GM12874 (cell line): ENCODE data around the gene DPRX.

Experiments
- TF ChIP-seq, protein P1 (sequence below): IDR thresholded peaks from 2 replicates; pipeline ENCODE4 v1.5.1; 2011; ENCODE audit warnings: low read depth, mild to moderate bottlenecking, control low read depth, low read length, moderate library complexity; ENCODE audit not compliant: insufficient read depth

DPRX gene

GRCh38 chr19:53626486-53626885 is 5.3 kb upstream of the DPRX start:
- TF ChIP-seq, protein P1, sequence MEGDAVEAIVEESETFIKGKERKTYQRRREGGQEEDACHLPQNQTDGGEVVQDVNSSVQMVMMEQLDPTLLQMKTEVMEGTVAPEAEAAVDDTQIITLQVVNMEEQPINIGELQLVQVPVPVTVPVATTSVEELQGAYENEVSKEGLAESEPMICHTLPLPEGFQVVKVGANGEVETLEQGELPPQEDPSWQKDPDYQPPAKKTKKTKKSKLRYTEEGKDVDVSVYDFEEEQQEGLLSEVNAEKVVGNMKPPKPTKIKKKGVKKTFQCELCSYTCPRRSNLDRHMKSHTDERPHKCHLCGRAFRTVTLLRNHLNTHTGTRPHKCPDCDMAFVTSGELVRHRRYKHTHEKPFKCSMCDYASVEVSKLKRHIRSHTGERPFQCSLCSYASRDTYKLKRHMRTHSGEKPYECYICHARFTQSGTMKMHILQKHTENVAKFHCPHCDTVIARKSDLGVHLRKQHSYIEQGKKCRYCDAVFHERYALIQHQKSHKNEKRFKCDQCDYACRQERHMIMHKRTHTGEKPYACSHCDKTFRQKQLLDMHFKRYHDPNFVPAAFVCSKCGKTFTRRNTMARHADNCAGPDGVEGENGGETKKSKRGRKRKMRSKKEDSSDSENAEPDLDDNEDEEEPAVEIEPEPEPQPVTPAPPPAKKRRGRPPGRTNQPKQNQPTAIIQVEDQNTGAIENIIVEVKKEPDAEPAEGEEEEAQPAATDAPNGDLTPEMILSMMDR = no peak

GRCh38 chr19:53626976-53627375 is 4.8 kb upstream of the DPRX start:
- TF ChIP-seq, protein P1 = no peak

DNA sequence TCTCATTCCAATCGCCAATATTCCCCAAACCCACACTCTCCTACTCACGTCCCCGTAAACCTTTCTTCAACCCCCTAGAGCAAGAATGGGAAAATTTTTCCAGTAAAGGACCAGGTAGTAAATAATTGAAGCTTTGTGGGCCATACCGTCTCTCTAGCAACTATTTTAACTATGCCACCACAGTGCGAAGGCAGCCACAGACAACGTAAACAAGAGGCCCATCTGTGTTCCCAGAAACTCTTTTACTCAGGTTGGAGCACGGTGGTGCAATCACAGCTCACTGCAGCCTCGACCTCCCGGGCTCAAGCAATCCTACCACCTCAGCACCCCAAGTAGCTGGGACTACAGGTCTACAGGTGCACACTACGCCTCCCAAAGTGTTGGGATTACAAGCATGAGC is 3.0 kb downstream of the DPRX start:
- TF ChIP-seq, protein P1 = no peak

DNA sequence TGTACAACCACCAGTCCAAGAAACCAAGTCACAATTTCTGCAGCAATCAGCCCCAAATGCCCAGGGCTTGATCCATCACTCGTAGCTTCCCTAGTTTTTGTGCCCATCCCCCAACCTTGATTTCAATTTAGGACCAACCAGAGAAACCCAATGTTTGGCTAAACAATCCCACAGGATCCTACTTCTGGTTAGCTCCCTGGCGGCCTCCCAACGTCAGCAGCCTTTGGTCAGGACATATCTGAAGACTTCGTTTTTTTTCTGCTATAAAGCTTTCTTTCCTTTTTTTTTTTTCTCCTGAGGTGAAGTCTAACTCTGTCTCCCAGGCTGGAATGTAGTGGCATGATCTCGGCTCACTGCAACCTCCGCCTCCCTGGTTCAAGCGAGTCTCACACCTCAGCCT is 7.7 kb downstream of the DPRX start:
- TF ChIP-seq, protein P1 = no peak

DNA sequence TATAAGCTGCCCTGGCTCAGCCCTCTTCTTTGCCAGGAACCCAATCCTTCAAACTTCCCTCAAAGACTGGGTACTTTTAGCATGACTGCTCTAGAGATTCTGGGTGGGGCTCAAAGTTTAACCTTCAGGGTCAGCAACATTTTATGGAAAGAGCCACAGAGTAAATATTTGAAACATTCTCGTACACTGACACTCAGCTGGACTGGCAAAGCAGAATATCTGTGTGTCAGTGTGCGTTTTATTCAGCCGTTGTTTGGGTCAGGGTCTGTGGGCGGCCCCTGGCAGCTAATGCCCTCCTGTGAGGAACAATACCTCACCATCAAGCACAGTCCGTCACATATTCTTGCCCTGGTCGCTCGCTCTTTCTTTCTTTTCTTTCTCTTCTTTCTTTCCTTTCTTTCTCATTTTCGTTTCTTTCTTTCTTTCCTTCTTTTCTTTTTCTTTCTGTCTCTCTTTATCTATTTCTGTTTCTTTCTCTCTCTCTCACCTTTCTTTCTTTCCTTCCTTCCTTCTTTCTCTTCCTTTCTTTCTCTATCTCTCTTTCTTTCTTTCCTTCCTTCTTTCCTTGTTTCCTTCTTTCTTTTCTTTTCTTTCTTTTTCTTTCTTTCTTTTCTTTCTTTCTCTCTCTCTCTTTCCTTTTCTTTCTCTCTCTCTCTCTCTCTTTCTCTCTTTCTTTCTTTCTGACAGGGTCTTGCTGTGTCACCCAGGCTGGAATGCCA is 10.7 kb downstream of the DPRX start:
- TF ChIP-seq, protein P1 = no peak

DNA sequence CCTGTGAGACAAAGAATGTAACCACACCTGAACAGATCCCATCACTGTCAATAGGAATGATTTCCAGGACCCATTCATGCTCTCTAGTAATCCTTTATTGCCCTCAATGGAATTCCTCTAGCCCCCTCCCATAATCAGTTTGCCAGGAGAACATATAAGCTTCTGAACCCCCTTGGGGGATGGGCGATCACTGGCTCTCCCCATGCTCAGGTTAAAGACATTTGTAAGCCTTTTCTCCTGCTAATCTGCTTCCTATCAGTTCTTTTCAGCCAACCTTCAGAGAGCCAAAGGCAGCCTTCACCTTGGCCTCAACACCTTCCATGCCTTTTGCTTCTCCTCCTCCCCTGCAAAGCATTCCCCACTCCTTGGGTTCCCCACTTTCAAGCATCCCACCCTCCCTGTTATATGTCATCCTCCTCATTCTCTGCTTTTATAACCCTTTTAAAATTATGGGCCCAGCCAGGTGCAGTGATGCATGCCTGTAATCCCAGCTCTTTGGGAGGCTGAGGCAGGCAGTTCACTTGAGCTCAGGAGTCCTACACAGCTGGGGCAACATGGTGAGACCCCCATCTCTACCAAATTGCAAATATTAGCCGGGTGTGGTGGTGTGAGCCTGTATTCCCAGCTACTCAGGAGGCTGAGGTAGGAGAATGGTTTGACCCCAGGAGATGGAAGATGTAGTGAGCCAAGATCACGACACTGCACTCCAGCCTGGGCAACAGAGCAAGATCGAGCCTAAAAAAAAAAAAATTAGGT is 12.4 kb downstream of the DPRX start:
- TF ChIP-seq, protein P1 = no peak

- TF ChIP-seq, protein P1 = no peak
Observed at GRCh38 chr19:53646144-53646543, 14.3 kb downstream of the DPRX start.
